ENCODE measurements around the gene HOXD10.

The HOXD10 gene

GRCh38 chr2:176082824-176083751 is 33.5 kb upstream of the HOXD10 start:
- peak; percentile 28 for DNase-seq

- no peak for DNase-seq
Observed at GRCh38 chr2:176083796-176084261, 32.7 kb upstream of the HOXD10 start, which contains the start of gene EVX2. Gene EVX2 (minus strand): TSS chr2:176083962. CDS start chr2:176083776, 186 bp downstream.

- DNase-seq = no peak
Observed at GRCh38 chr2:176084611-176085119, 31.9 kb upstream of the HOXD10 start.

GRCh38 chr2:176085120-176085788 is 31.3 kb upstream of the HOXD10 start:
- no peak for DNase-seq

GRCh38 chr2:176085861-176086771 is 30.5 kb upstream of the HOXD10 start:
- peak; percentile 31 for DNase-seq

GRCh38 chr2:176087330-176088047 is 29.1 kb upstream of the HOXD10 start:
- DNase-seq = no peak

- peak; percentile 26 for DNase-seq
Observed at GRCh38 chr2:176088048-176088936, 28.3 kb upstream of the HOXD10 start.

- DNase-seq = no peak
Observed at GRCh38 chr2:176088937-176089842, 27.4 kb upstream of the HOXD10 start.

- no peak for DNase-seq
Observed at GRCh38 chr2:176089843-176090395, 26.7 kb upstream of the HOXD10 start.

GRCh38 chr2:176090862-176091261 is 25.7 kb upstream of the HOXD10 start:
- DNase-seq = no peak

GRCh38 chr2:176091329-176092258 is 25.0 kb upstream of the HOXD10 start:
- DNase-seq = no peak

- no peak for DNase-seq
Observed at GRCh38 chr2:176092270-176093144, 24.1 kb upstream of the HOXD10 start, which contains the start of gene HOXD13. Gene HOXD13 (plus strand): TSS chr2:176092721. CDS start chr2:176092891, 170 bp downstream.

- DNase-seq = no peak
Observed at GRCh38 chr2:176093145-176093897, 23.3 kb upstream of the HOXD10 start.

GRCh38 chr2:176093898-176094249 is 22.7 kb upstream of the HOXD10 start:
- DNase-seq = no peak

- DNase-seq = no peak
Observed at GRCh38 chr2:176094349-176094748, 22.2 kb upstream of the HOXD10 start.

GRCh38 chr2:176095421-176095820 is 21.2 kb upstream of the HOXD10 start:
- no peak for DNase-seq
